GM12801 (cell line): ENCODE results near the gene ZNF20.

Experiments
- TF ChIP-seq, protein P1 (sequence below): IDR thresholded peaks from one replicate; pipeline ENCODE4 v1.5.1; 2011; ENCODE audit warnings: control low read depth; ENCODE audit not compliant: insufficient read length; ENCODE audit errors: extremely low read depth

Gene ZNF20

DNA sequence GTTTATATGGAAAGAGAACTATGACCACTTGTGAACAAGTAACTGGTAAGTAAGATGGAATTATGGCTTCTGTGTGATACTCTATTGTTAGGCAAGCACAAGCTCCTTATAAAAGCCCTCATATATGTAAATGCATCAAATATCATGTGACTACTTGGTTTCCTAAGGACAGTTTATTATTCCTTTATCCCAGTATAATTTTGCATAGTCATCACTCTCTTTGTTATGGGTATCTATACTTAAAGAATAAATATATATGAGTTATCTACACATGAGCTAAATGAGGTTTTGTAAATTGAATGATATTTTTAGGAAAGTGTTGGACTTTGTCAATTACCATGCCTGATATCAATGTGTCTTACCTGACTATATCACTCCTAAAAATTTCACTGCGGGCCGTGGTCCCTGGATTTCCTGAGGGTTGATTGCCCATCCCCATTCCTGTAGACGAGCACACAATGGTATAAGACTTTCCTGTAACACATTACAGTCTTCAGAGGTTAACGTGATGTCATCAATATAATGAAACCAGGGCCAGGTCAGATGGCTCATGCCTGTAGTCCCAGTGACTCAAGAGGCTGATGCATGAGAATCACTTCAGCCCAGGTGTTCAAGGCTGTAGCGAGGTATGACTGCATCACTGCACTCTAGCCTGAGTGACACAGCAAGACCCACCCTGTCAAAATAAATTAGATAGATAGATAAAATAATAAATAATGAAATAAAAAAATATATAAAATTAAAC, 54.9 kb downstream of the ZNF20 start:
- TF ChIP-seq, protein P1, sequence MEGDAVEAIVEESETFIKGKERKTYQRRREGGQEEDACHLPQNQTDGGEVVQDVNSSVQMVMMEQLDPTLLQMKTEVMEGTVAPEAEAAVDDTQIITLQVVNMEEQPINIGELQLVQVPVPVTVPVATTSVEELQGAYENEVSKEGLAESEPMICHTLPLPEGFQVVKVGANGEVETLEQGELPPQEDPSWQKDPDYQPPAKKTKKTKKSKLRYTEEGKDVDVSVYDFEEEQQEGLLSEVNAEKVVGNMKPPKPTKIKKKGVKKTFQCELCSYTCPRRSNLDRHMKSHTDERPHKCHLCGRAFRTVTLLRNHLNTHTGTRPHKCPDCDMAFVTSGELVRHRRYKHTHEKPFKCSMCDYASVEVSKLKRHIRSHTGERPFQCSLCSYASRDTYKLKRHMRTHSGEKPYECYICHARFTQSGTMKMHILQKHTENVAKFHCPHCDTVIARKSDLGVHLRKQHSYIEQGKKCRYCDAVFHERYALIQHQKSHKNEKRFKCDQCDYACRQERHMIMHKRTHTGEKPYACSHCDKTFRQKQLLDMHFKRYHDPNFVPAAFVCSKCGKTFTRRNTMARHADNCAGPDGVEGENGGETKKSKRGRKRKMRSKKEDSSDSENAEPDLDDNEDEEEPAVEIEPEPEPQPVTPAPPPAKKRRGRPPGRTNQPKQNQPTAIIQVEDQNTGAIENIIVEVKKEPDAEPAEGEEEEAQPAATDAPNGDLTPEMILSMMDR: no peak
